Progenitor cell of endocrine pancreas (in vitro differentiated cells): Measurements from ENCODE around the gene MAPKAPK3. TPM values are rescaled to one million over a fixed set of nuclear protein-coding genes. Genes with fewer than 3 reads are reported as not detected.

Experiments
- DNase-seq: peaks from one replicate; pipeline ENCODE4 v3.0.0; 2021; ENCODE audit warnings: low spot score; ENCODE audit not compliant: unreplicated experiment
- H3K27ac Mint-ChIP-seq: 2 replicates; pipeline ENCODE4 v1.8.0; 2021; ENCODE audit warnings: mild to moderate bottlenecking, moderate library complexity, mixed read lengths
- H3K27me3 Mint-ChIP-seq: 2 replicates; pipeline ENCODE4 v1.8.0; 2021; ENCODE audit warnings: mixed read lengths
- H3K36me3 Mint-ChIP-seq: 2 replicates; pipeline ENCODE4 v1.8.0; 2022; ENCODE audit warnings: mixed read lengths; ENCODE audit not compliant: insufficient read depth
- H3K4me1 Mint-ChIP-seq: 2 replicates; pipeline ENCODE4 v1.8.0; 2021; ENCODE audit warnings: low read depth, mixed read lengths
- H3K4me3 Mint-ChIP-seq: 2 replicates; pipeline ENCODE4 v1.8.0; 2021; ENCODE audit warnings: low read depth, mild to moderate bottlenecking, moderate library complexity, mixed read lengths
- H3K9me3 Mint-ChIP-seq: 2 replicates; pipeline ENCODE4 v1.8.0; 2021; ENCODE audit warnings: low read depth, mixed read lengths
- total RNA-seq: library from RNA; stranded (reverse); gene quantifications from 2 replicates; pipeline ENCODE4 v1.2.1, GENCODE V29; 2021
- TF ChIP-seq, protein P1 (sequence below): fragments of 200-600 bp; sonication (generic); IDR thresholded peaks from one replicate; pipeline ENCODE4 v1.5.0; 2021; ENCODE audit warnings: antibody characterized with exemption, mild to moderate bottlenecking; ENCODE audit not compliant: unreplicated experiment

The MAPKAPK3 gene
- total RNA-seq, 1 donor from 2014 or later: 40.8 TPM

DNA sequence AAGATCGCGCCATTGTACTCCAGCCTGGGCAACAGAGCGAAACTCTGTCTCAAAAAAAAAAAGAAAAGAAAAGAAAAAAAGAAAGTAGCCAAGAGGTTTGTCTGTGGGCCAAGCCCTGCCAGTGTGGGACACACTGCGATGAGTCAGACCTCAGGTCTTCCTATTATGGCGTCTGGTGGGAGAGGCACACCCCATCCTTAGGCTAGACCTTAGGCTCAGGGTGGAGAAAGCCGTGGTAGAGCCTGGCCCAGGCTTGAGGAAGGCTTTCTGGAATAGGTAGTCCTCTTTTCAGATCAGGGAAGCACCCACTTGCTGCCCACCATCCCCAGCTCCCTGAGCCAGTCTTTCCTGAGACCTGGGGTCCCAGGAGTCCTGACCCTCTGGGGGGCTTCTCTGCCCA, 41.6 kb upstream of the MAPKAPK3 start:
- no peaks in the 10 kb centered on the region for H3K9me3 Mint-ChIP-seq
- H3K36me3 Mint-ChIP-seq: no peaks in the 10 kb centered on the region
- H3K27me3 Mint-ChIP-seq: no peaks in the 10 kb centered on the region
- no peaks in the 10 kb centered on the region for H3K4me1 Mint-ChIP-seq
- TF ChIP-seq, protein P1, sequence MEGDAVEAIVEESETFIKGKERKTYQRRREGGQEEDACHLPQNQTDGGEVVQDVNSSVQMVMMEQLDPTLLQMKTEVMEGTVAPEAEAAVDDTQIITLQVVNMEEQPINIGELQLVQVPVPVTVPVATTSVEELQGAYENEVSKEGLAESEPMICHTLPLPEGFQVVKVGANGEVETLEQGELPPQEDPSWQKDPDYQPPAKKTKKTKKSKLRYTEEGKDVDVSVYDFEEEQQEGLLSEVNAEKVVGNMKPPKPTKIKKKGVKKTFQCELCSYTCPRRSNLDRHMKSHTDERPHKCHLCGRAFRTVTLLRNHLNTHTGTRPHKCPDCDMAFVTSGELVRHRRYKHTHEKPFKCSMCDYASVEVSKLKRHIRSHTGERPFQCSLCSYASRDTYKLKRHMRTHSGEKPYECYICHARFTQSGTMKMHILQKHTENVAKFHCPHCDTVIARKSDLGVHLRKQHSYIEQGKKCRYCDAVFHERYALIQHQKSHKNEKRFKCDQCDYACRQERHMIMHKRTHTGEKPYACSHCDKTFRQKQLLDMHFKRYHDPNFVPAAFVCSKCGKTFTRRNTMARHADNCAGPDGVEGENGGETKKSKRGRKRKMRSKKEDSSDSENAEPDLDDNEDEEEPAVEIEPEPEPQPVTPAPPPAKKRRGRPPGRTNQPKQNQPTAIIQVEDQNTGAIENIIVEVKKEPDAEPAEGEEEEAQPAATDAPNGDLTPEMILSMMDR: no peak
- no peak overlapping the region for H3K27ac Mint-ChIP-seq
- DNase-seq: no peak
- H3K4me3 Mint-ChIP-seq: no peak overlapping the region

DNA sequence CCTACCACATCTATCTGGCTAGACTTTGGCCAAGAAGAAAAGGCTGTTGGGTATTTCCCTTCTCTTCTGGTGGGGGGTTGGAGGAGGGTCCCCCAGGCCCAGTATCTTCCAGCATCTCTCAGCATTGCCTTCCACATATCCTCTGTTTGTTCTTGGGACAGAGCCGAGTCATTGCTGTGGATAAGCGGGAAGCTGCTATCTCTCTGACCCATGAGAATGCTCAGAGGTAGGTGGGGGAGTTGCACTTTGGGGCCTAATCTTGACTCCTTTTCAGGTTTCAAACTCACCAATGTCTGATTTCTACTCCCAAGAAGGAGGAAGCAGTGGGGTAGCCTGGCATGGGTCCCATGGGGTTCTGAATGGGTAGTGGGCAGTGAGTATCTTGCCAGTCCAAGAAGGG, 39.6 kb upstream of the MAPKAPK3 start:
- TF ChIP-seq, protein P1: no peak
- Mint-ChIP-seq H3K4me1 (no peaks in the 10 kb centered on the region), H3K27me3 (no peaks in the 10 kb centered on the region), H3K4me3 (no peak overlapping the region), H3K27ac (no peak overlapping the region), H3K9me3 (no peaks in the 10 kb centered on the region), H3K36me3 (no peaks in the 10 kb centered on the region)
- no peak for DNase-seq

DNA sequence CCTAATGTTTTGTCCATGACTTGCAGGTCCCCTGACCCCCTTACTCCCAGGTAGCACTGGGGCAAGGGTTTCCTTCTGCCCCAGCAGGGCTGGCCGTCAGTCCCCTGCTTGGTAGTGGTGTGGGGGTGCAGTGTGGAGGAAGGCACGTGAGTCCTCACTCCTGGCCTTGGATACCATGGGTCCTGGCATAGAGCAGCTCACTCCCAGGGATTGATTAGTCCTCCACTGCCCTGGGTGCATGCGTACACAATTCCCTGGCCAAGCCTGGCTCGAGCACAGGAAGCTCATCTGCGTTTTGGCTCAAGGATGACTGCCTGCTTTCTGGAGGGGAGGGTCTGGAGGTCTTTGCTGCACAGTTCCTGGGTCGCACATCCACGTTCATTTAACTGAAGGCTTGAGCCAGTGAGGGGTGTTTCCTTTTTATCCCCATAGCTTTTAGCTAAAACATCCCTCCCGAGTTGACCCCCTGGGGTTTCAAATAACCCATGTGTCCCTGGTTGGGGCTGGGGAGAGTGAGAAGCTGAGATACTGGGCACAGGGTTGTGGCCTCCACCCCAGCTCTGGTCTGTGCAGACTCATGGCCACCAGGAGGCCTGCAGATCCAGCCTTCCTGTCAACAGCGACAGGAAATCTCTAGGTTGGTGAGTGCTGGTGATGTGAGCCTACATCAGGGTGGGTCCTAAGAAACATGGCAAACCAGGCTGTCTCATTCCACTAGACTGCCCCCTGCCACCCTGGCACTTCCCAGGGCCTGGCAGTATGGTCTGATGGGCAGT, 36.1 kb upstream of the MAPKAPK3 start:
- H3K27me3 Mint-ChIP-seq: no peaks in the 10 kb centered on the region
- H3K27ac Mint-ChIP-seq: no peak overlapping the region
- H3K4me3 Mint-ChIP-seq: no peak overlapping the region
- no peaks in the 10 kb centered on the region for H3K4me1 Mint-ChIP-seq
- no peaks in the 10 kb centered on the region for H3K36me3 Mint-ChIP-seq
- TF ChIP-seq, protein P1: no peak
- H3K9me3 Mint-ChIP-seq: no peaks in the 10 kb centered on the region
- DNase-seq: no peak

DNA sequence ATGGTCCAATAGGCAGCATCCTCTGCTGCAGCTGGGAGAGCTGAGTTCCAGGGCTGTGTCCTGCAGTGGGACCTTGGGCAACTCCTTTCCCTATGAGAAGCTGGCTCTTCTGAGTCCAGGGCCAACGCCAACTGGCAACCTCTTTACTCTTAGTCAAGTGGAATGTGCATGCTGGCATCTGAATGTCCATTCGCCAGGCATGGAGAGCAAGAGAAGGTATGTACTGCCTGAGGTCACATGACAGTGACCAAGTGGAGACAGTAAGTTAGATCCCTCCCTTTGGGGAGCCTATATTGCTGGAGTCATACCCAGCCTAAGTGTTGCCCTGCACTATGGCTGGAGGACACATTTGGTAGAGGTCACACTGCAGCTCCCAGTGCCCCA, 35.5 kb upstream of the MAPKAPK3 start:
- TF ChIP-seq, protein P1: no peak
- DNase-seq: no peak
- H3K4me3 Mint-ChIP-seq: no peak overlapping the region

DNA sequence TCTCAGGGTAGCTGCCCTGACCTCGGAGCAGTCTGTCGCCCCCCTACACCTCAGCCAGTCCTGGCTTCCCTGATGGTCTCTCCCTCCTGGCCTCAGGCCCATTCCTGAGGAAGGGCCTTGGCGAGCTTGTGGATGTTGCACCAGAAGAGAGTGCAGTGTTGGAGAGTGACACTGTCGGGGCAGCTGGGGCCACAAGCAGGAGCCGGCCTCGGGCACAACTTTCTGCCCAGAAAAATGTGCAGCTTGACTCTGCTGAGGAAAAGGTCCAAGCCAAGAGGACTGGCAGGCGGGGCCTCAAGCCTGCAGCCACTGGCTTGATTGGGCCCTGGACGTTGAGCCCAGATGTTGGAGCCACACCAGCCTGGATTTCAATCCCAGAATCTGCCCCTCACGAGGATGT, 34.9 kb upstream of the MAPKAPK3 start:
- no peaks in the 10 kb centered on the region for H3K9me3 Mint-ChIP-seq
- H3K4me3 Mint-ChIP-seq: no peak overlapping the region
- H3K36me3 Mint-ChIP-seq: no peaks in the 10 kb centered on the region
- no peak for DNase-seq
- H3K4me1 Mint-ChIP-seq: no peaks in the 10 kb centered on the region
- H3K27ac Mint-ChIP-seq: no peak overlapping the region
- TF ChIP-seq, protein P1: no peak
- H3K27me3 Mint-ChIP-seq: no peaks in the 10 kb centered on the region

More for the DNA sequence above, 35.5 kb upstream of the MAPKAPK3 start:
- no peaks in the 10 kb centered on the region for H3K36me3 Mint-ChIP-seq
- H3K4me1 Mint-ChIP-seq: no peaks in the 10 kb centered on the region
- H3K9me3 Mint-ChIP-seq: no peaks in the 10 kb centered on the region
- H3K27ac Mint-ChIP-seq: no peak overlapping the region
- no peaks in the 10 kb centered on the region for H3K27me3 Mint-ChIP-seq
